Measurements from ENCODE around the gene GLRA3. TPM values are rescaled to one million over a fixed set of nuclear protein-coding genes. Genes with fewer than 3 reads are reported as not detected.

GLRA3 gene
- polyA plus RNA-seq, 1 donor from 2014 or later, result 0.76 TPM

GRCh38 chr4:174665799-174666198 lies 163.2 kb downstream of the GLRA3 start:
- H3K27ac ChIP-seq (ENCODE audit: low read length), result no peak overlapping the region
- no peaks in the 10 kb centered on the region for H3K27me3 ChIP-seq (ENCODE audit: insufficient read depth, low read depth, low read length)
- H3K4me2 ChIP-seq (ENCODE audit: low read length), result no peak overlapping the region
- H3K9me3 ChIP-seq (ENCODE audit: low read length), result no peaks in the 10 kb centered on the region
- no peak overlapping the region for H3K9ac ChIP-seq (ENCODE audit: low read length)
- H4K20me1 ChIP-seq (ENCODE audit: insufficient read depth), result no peaks in the 10 kb centered on the region
- H3K36me3 ChIP-seq (ENCODE audit: insufficient read depth, low read length), result no peaks in the 10 kb centered on the region
- H2AFZ ChIP-seq (ENCODE audit: low read depth, low read length), result no peak overlapping the region
- no peaks in the 10 kb centered on the region for H3K79me2 ChIP-seq (replicated peaks; ENCODE audit: insufficient read depth, low read length)
- no peaks in the 10 kb centered on the region for H3F3A ChIP-seq (ENCODE audit: insufficient read depth, low read length, poor library complexity, severe bottlenecking)
- TF ChIP-seq RAD21 (conservative IDR thresholded peaks at IDR 0.05) (no peak), EP300 (conservative IDR thresholded peaks at IDR 0.05; ENCODE audit: poor library complexity, severe bottlenecking) (no peak), TAF1 (IDR thresholded peaks at IDR 0.05; ENCODE audit: low read depth) (no peak), EZH2 (IDR thresholded peaks at IDR 0.05; ENCODE audit: borderline replicate concordance, insufficient read depth, low read length, poor library complexity, severe bottlenecking) (no peak), CTCF (IDR thresholded peaks at IDR 0.05; ENCODE audit: poor library complexity, severe bottlenecking) (no peak), SMC3 (conservative IDR thresholded peaks at IDR 0.05; ENCODE audit: poor library complexity) (no peak), MXI1 (conservative IDR thresholded peaks at IDR 0.05; ENCODE audit: poor library complexity, severe bottlenecking) (no peak), REST (IDR thresholded peaks at IDR 0.05; ENCODE audit: borderline replicate concordance) (no peak), POLR2AphosphoS5 (IDR thresholded peaks at IDR 0.05) (no peak)
- no peaks in the 10 kb centered on the region for H3K9me2 ChIP-seq (ENCODE audit: insufficient read depth, low read length)
- H3K4me3 ChIP-seq (ENCODE audit: low read length), result no peak overlapping the region

GRCh38 chr4:174663216-174663615 lies 165.8 kb downstream of the GLRA3 start:
- no peaks in the 10 kb centered on the region for H3K79me2 ChIP-seq (replicated peaks; ENCODE audit: insufficient read depth, low read length)
- H3K9me3 ChIP-seq (ENCODE audit: low read length), result no peaks in the 10 kb centered on the region
- H3F3A ChIP-seq (ENCODE audit: insufficient read depth, low read length, poor library complexity, severe bottlenecking), result no peaks in the 10 kb centered on the region
- no peak overlapping the region for H3K9ac ChIP-seq (ENCODE audit: low read length)
- H2AFZ ChIP-seq (ENCODE audit: low read depth, low read length), result no peak overlapping the region
- H3K4me2 ChIP-seq (ENCODE audit: low read length), result no peak overlapping the region
- H4K20me1 ChIP-seq (ENCODE audit: insufficient read depth), result no peaks in the 10 kb centered on the region
- no peak overlapping the region for H3K4me3 ChIP-seq (ENCODE audit: low read length)
- no peak overlapping the region for H3K27ac ChIP-seq (ENCODE audit: low read length)
- H3K9me2 ChIP-seq (ENCODE audit: insufficient read depth, low read length), result no peaks in the 10 kb centered on the region
- H3K36me3 ChIP-seq (ENCODE audit: insufficient read depth, low read length), result no peaks in the 10 kb centered on the region
- no peaks in the 10 kb centered on the region for H3K27me3 ChIP-seq (ENCODE audit: insufficient read depth, low read depth, low read length)
- no peak for TF ChIP-seq RAD21 (conservative IDR thresholded peaks at IDR 0.05)
- TF ChIP-seq REST (IDR thresholded peaks at IDR 0.05; ENCODE audit: borderline replicate concordance), result no peak
- TF ChIP-seq MXI1 (conservative IDR thresholded peaks at IDR 0.05; ENCODE audit: poor library complexity, severe bottlenecking), result no peak
- no peak for TF ChIP-seq EZH2 (IDR thresholded peaks at IDR 0.05; ENCODE audit: borderline replicate concordance, insufficient read depth, low read length, poor library complexity, severe bottlenecking)
- no peak for TF ChIP-seq SMC3 (conservative IDR thresholded peaks at IDR 0.05; ENCODE audit: poor library complexity)
- TF ChIP-seq POLR2AphosphoS5 (IDR thresholded peaks at IDR 0.05), result no peak
- no peak for TF ChIP-seq EP300 (conservative IDR thresholded peaks at IDR 0.05; ENCODE audit: poor library complexity, severe bottlenecking)
- no peak for TF ChIP-seq TAF1 (IDR thresholded peaks at IDR 0.05; ENCODE audit: low read depth)
- TF ChIP-seq CTCF (IDR thresholded peaks at IDR 0.05; ENCODE audit: poor library complexity, severe bottlenecking), result no peak
